NCI-H1930 (cell line): Measurements from ENCODE around the gene BAIAP2.

Source experiments
- DNase-seq, 2 experiments: peaks; one replicate each; lab custom pipeline; 2025; lab: John Stamatoyannopoulos, UW

BAIAP2 gene

GRCh38 chr17:81126281-81127132 is 91.6 kb downstream of the BAIAP2 start:
- no peak for DNase-seq

- DNase-seq, result no peak
Observed at GRCh38 chr17:81127133-81127455, 92.1 kb downstream of the BAIAP2 start.

- no peak for DNase-seq
Observed at GRCh38 chr17:81127526-81128177, 92.7 kb downstream of the BAIAP2 start.

GRCh38 chr17:81128338-81128737 is 93.4 kb downstream of the BAIAP2 start:
- DNase-seq, result no peak

GRCh38 chr17:81128774-81129173 is 93.8 kb downstream of the BAIAP2 start:
- no peak for DNase-seq

- DNase-seq, result no peak
Observed at GRCh38 chr17:81129289-81129688, 94.3 kb downstream of the BAIAP2 start.

- no peak for DNase-seq
Observed at GRCh38 chr17:81129711-81130367, 94.9 kb downstream of the BAIAP2 start.

GRCh38 chr17:81130385-81131361 is 95.7 kb downstream of the BAIAP2 start:
- no peak for DNase-seq

GRCh38 chr17:81131486-81132196 is 96.7 kb downstream of the BAIAP2 start:
- no peak for DNase-seq

GRCh38 chr17:81132197-81132540 is 97.2 kb downstream of the BAIAP2 start:
- no peak for DNase-seq

- DNase-seq, result no peak
Observed at GRCh38 chr17:81132770-81133723, 98.1 kb downstream of the BAIAP2 start.

- DNase-seq, result no peak
Observed at GRCh38 chr17:81134064-81134781, 99.3 kb downstream of the BAIAP2 start.

GRCh38 chr17:81135505-81136278 is 100.7 kb downstream of the BAIAP2 start:
- no peak for DNase-seq

GRCh38 chr17:81136366-81136765 is 101.4 kb downstream of the BAIAP2 start:
- DNase-seq, result no peak

- no peak for DNase-seq
Observed at GRCh38 chr17:81137248-81137647, 102.3 kb downstream of the BAIAP2 start.

- DNase-seq, result no peak
Observed at GRCh38 chr17:81138083-81138482, 103.1 kb downstream of the BAIAP2 start.

GRCh38 chr17:81138500-81138899 is 103.5 kb downstream of the BAIAP2 start:
- no peak for DNase-seq

GRCh38 chr17:81139428-81139827 is 104.5 kb downstream of the BAIAP2 start:
- no peak for DNase-seq

- no peak for DNase-seq
Observed at GRCh38 chr17:81140018-81140417, 105.1 kb downstream of the BAIAP2 start.
